ENCODE measurements around the gene SNRNP35.
"Not testable (repeated sequence)": the region's sequence is repeated elsewhere in the genome, so short reads cannot be mapped to it uniquely, and the experiment has no call there.

SNRNP35 gene

GRCh38 chr12:123445388-123446332 is 12.3 kb upstream of the SNRNP35 start:
- Histone ChIP-seq H3K27ac (ENCODE audit: low read depth, low read length) (no peak overlapping the region), H2BK120ac (ENCODE audit: low read depth, low read length) (no peak overlapping the region), H3K56ac (ENCODE audit: low read length) (no peak overlapping the region), H3K23ac (ENCODE audit: low read length) (no peak overlapping the region), H2BK5ac (ENCODE audit: low read length) (no peak overlapping the region), H3K4me2 (ENCODE audit: low read length) (no peak overlapping the region), H3K18ac (ENCODE audit: low read length) (no peak overlapping the region), H3K27me3 (ENCODE audit: insufficient read depth, low read length, poor library complexity) (no peaks in the 10 kb centered on the region), H2AK5ac (ENCODE audit: low read length) (no peak overlapping the region), H3K4me1 (ENCODE audit: control insufficient read depth, low read depth, low read length) (no peaks in the 10 kb centered on the region), H4K5ac (ENCODE audit: low read length) (no peak overlapping the region), H2BK15ac (replicated peaks; ENCODE audit: low read depth) (no peak overlapping the region), H3K36me3 (ENCODE audit: control insufficient read depth, insufficient read depth, low read length) (no peaks in the 10 kb centered on the region), H3K9ac (ENCODE audit: low read length) (no peak overlapping the region), H4K8ac (ENCODE audit: low read depth, low read length) (no peak overlapping the region), H3K79me1 (ENCODE audit: low read length) (no peaks in the 10 kb centered on the region), H3K4ac (ENCODE audit: low read depth, low read length) (no peak overlapping the region), H3K4me3 (ENCODE audit: low read length) (no peak overlapping the region), H3K79me2 (ENCODE audit: control insufficient read depth, insufficient read depth, low read length) (no peaks in the 10 kb centered on the region)
- WGBS (ENCODE audit: extremely low coverage, insufficient coverage, low lambda C conversion rate), result no CpG with 5 or more reads among the region's 18 CpGs
- peak; percentile 29 for DNase-seq

GRCh38 chr12:123446333-123446713 is 11.6 kb upstream of the SNRNP35 start:
- Histone ChIP-seq H2BK15ac (replicated peaks; ENCODE audit: low read depth) (no peak overlapping the region), H4K8ac (ENCODE audit: low read depth, low read length) (no peak overlapping the region), H3K27ac (ENCODE audit: low read depth, low read length) (no peak overlapping the region), H3K56ac (ENCODE audit: low read length) (no peak overlapping the region), H4K5ac (ENCODE audit: low read length) (no peak overlapping the region), H3K79me2 (ENCODE audit: control insufficient read depth, insufficient read depth, low read length) (no peaks in the 10 kb centered on the region), H3K23ac (ENCODE audit: low read length) (no peak overlapping the region), H3K27me3 (ENCODE audit: insufficient read depth, low read length, poor library complexity) (no peaks in the 10 kb centered on the region), H3K18ac (ENCODE audit: low read length) (no peak overlapping the region), H3K79me1 (ENCODE audit: low read length) (no peaks in the 10 kb centered on the region), H3K4me3 (ENCODE audit: low read length) (no peak overlapping the region), H3K4me1 (ENCODE audit: control insufficient read depth, low read depth, low read length) (no peaks in the 10 kb centered on the region), H2AK5ac (ENCODE audit: low read length) (no peak overlapping the region), H3K4ac (ENCODE audit: low read depth, low read length) (no peak overlapping the region), H3K4me2 (ENCODE audit: low read length) (no peak overlapping the region), H2BK120ac (ENCODE audit: low read depth, low read length) (no peak overlapping the region), H2BK5ac (ENCODE audit: low read length) (no peak overlapping the region), H3K9ac (ENCODE audit: low read length) (no peak overlapping the region), H3K36me3 (ENCODE audit: control insufficient read depth, insufficient read depth, low read length) (no peaks in the 10 kb centered on the region)
- WGBS (ENCODE audit: extremely low coverage, insufficient coverage, low lambda C conversion rate), result no CpG with 5 or more reads among the region's 4 CpGs
- no peak for DNase-seq

GRCh38 chr12:123449249-123449733 is 8.6 kb upstream of the SNRNP35 start:
- Histone ChIP-seq H3K27ac (ENCODE audit: low read depth, low read length) (no peak overlapping the region), H3K4me3 (ENCODE audit: low read length) (no peak overlapping the region), H3K56ac (ENCODE audit: low read length) (no peak overlapping the region), H3K79me2 (ENCODE audit: control insufficient read depth, insufficient read depth, low read length) (no peaks in the 10 kb centered on the region), H3K27me3 (ENCODE audit: insufficient read depth, low read length, poor library complexity) (no peaks in the 10 kb centered on the region), H3K79me1 (ENCODE audit: low read length) (no peaks in the 10 kb centered on the region), H3K4ac (ENCODE audit: low read depth, low read length) (no peak overlapping the region), H3K9ac (ENCODE audit: low read length) (no peak overlapping the region), H3K36me3 (ENCODE audit: control insufficient read depth, insufficient read depth, low read length) (no peaks in the 10 kb centered on the region), H4K5ac (ENCODE audit: low read length) (no peak overlapping the region), H2AK5ac (ENCODE audit: low read length) (no peak overlapping the region), H3K4me2 (ENCODE audit: low read length) (no peak overlapping the region), H3K23ac (ENCODE audit: low read length) (no peak overlapping the region), H2BK5ac (ENCODE audit: low read length) (no peak overlapping the region), H4K8ac (ENCODE audit: low read depth, low read length) (no peak overlapping the region), H2BK15ac (replicated peaks; ENCODE audit: low read depth) (no peak overlapping the region), H3K4me1 (ENCODE audit: control insufficient read depth, low read depth, low read length) (no peaks in the 10 kb centered on the region), H3K18ac (ENCODE audit: low read length) (no peak overlapping the region), H2BK120ac (ENCODE audit: low read depth, low read length) (no peak overlapping the region)
- no peak for DNase-seq
- no CpG with 5 or more reads among the region's 2 CpGs for WGBS (ENCODE audit: extremely low coverage, insufficient coverage, low lambda C conversion rate)

- H3K79me2 ChIP-seq (ENCODE audit: control insufficient read depth, insufficient read depth, low read length), result no peaks in the 10 kb centered on the region
- H2BK15ac ChIP-seq (replicated peaks; ENCODE audit: low read depth), result no peak overlapping the region
- WGBS (ENCODE audit: extremely low coverage, insufficient coverage, low lambda C conversion rate), result no CpG with 5 or more reads among the region's 4 CpGs
- H3K4ac ChIP-seq (ENCODE audit: low read depth, low read length), result no peak overlapping the region
- no peak overlapping the region for H2BK120ac ChIP-seq (ENCODE audit: low read depth, low read length)
- no peaks in the 10 kb centered on the region for H3K36me3 ChIP-seq (ENCODE audit: control insufficient read depth, insufficient read depth, low read length)
- DNase-seq, result no peak
- no peaks in the 10 kb centered on the region for H3K4me1 ChIP-seq (ENCODE audit: control insufficient read depth, low read depth, low read length)
- no peak overlapping the region for H4K5ac ChIP-seq (ENCODE audit: low read length)
- no peak overlapping the region for H3K27ac ChIP-seq (ENCODE audit: low read depth, low read length)
- no peaks in the 10 kb centered on the region for H3K27me3 ChIP-seq (ENCODE audit: insufficient read depth, low read length, poor library complexity)
- no peak overlapping the region for H2BK5ac ChIP-seq (ENCODE audit: low read length)
- H3K4me2 ChIP-seq (ENCODE audit: low read length), result no peak overlapping the region
- no peak overlapping the region for H2AK5ac ChIP-seq (ENCODE audit: low read length)
- no peak overlapping the region for H3K18ac ChIP-seq (ENCODE audit: low read length)
- H3K9ac ChIP-seq (ENCODE audit: low read length), result no peak overlapping the region
- H3K4me3 ChIP-seq (ENCODE audit: low read length), result no peak overlapping the region
- H4K8ac ChIP-seq (ENCODE audit: low read depth, low read length), result no peak overlapping the region
- no peaks in the 10 kb centered on the region for H3K79me1 ChIP-seq (ENCODE audit: low read length)
- H3K23ac ChIP-seq (ENCODE audit: low read length), result no peak overlapping the region
- H3K56ac ChIP-seq (ENCODE audit: low read length), result no peak overlapping the region
Measured at GRCh38 chr12:123449856-123450255, 8.1 kb upstream of the SNRNP35 start.

GRCh38 chr12:123450636-123451035 is 7.3 kb upstream of the SNRNP35 start:
- Histone ChIP-seq H2BK15ac (replicated peaks; ENCODE audit: low read depth) (no peak overlapping the region), H3K18ac (ENCODE audit: low read length) (no peak overlapping the region), H3K27ac (ENCODE audit: low read depth, low read length) (no peak overlapping the region), H2AK5ac (ENCODE audit: low read length) (no peak overlapping the region), H3K4ac (ENCODE audit: low read depth, low read length) (no peak overlapping the region), H4K5ac (ENCODE audit: low read length) (no peak overlapping the region), H2BK5ac (ENCODE audit: low read length) (no peak overlapping the region), H3K79me2 (ENCODE audit: control insufficient read depth, insufficient read depth, low read length) (no peaks in the 10 kb centered on the region), H3K79me1 (ENCODE audit: low read length) (no peaks in the 10 kb centered on the region), H3K36me3 (ENCODE audit: control insufficient read depth, insufficient read depth, low read length) (no peaks in the 10 kb centered on the region), H3K4me2 (ENCODE audit: low read length) (no peak overlapping the region), H3K56ac (ENCODE audit: low read length) (no peak overlapping the region), H3K4me3 (ENCODE audit: low read length) (no peak overlapping the region), H3K27me3 (ENCODE audit: insufficient read depth, low read length, poor library complexity) (no peaks in the 10 kb centered on the region), H3K23ac (ENCODE audit: low read length) (no peak overlapping the region), H3K4me1 (ENCODE audit: control insufficient read depth, low read depth, low read length) (no peaks in the 10 kb centered on the region), H3K9ac (ENCODE audit: low read length) (no peak overlapping the region), H2BK120ac (ENCODE audit: low read depth, low read length) (no peak overlapping the region), H4K8ac (ENCODE audit: low read depth, low read length) (no peak overlapping the region)
- no peak for DNase-seq
- no CpG with 5 or more reads among the region's 9 CpGs for WGBS (ENCODE audit: extremely low coverage, insufficient coverage, low lambda C conversion rate)

GRCh38 chr12:123452276-123452550 is 5.7 kb upstream of the SNRNP35 start:
- not testable (repeated sequence) for H3K18ac ChIP-seq (ENCODE audit: low read length); H2AK5ac ChIP-seq (ENCODE audit: low read length); H3K4me2 ChIP-seq (ENCODE audit: low read length); H2BK15ac ChIP-seq (replicated peaks; ENCODE audit: low read depth); H3K79me2 ChIP-seq (ENCODE audit: control insufficient read depth, insufficient read depth, low read length); H3K4me1 ChIP-seq (ENCODE audit: control insufficient read depth, low read depth, low read length); H4K8ac ChIP-seq (ENCODE audit: low read depth, low read length); H2BK5ac ChIP-seq (ENCODE audit: low read length); H3K4me3 ChIP-seq (ENCODE audit: low read length); H3K56ac ChIP-seq (ENCODE audit: low read length); DNase-seq; H3K27ac ChIP-seq (ENCODE audit: low read depth, low read length); H4K5ac ChIP-seq (ENCODE audit: low read length); H2BK120ac ChIP-seq (ENCODE audit: low read depth, low read length); H3K23ac ChIP-seq (ENCODE audit: low read length); H3K27me3 ChIP-seq (ENCODE audit: insufficient read depth, low read length, poor library complexity); H3K36me3 ChIP-seq (ENCODE audit: control insufficient read depth, insufficient read depth, low read length); H3K79me1 ChIP-seq (ENCODE audit: low read length); H3K9ac ChIP-seq (ENCODE audit: low read length); H3K4ac ChIP-seq (ENCODE audit: low read depth, low read length)
- no CpG with 5 or more reads among the region's 1 CpG for WGBS (ENCODE audit: extremely low coverage, insufficient coverage, low lambda C conversion rate)

Data from mesendoderm (in vitro differentiated cells).